Left cardiac atrium (tissue), 2 donors: Measurements from ENCODE around the gene RPRML. TPM values are rescaled to one million over a fixed set of nuclear protein-coding genes. Genes with fewer than 3 reads are reported as not detected.

Source experiments
- microRNA-seq, 2 donors: library from miRNA; unstranded; fragments of <30 nt; microRNA quantifications; one replicate each; pipeline ENCODE4 v1.2.0, GENCODE V29; 2020
- total RNA-seq, 2 donors: library from RNA; stranded (reverse); fragmentation: NEBNext Ultra II Directional; extraction: Animal tissue kit (Norgen Biotek cat#: 25700); gene quantifications; one replicate each; pipeline ENCODE4 v1.2.1, GENCODE V29; 2021
- donor health status: DM: no; HTN: yes; CAD: no; lungs with severe emphysema.
- donor health status: DM: yes; HTN: yes; CAD: no.

Gene RPRML
- total RNA-seq, 2 donors from 2014 or later = not detected

Small RNAs within 50 kb of the gene (microRNA-seq; reads per million reads assigned to microRNA genes)
- gene MIR5089 = 0 reads per million in 2 donors

Other genes starting within 250 kb of the RPRML start
- 1 to 10 TPM; 1.1 to 2.1 TPM for gene WNT3, start 160.6 kb downstream of the RPRML start, total RNA-seq
- 1 to 10 TPM in 1 of 2 donors, under 1 TPM in 1; 0.53 to 3.8 TPM for gene WNT9B, start 127.7 kb downstream of the RPRML start, total RNA-seq
- gene GOSR2, start 56.1 kb downstream of the RPRML start, total RNA-seq = 10 to 100 TPM; 44.4 to 60.4 TPM
- gene CDC27, start 210.0 kb upstream of the RPRML start, total RNA-seq = 10 to 100 TPM; 75.7 to 83.9 TPM
- gene MYL4, start 230.1 kb upstream of the RPRML start, total RNA-seq = 1,000 to 10,000 TPM; 4,221 to 5,418 TPM